Neutrophil (primary cell): ENCODE results near the gene SEMA3A.

ENCODE experiments used
- H3K27ac ChIP-seq: fragments of 200-600 bp; sonication (generic); 2 replicates; pipeline ENCODE4 v1.5.1; 2016; ENCODE audit warnings: mild to moderate bottlenecking, moderate library complexity
- H3K27me3 ChIP-seq: fragments of 200-600 bp; sonication (generic); 2 replicates; pipeline ENCODE4 v1.6.0; 2016; ENCODE audit warnings: mild to moderate bottlenecking
- H3K36me3 ChIP-seq: fragments of 200-600 bp; sonication (generic); 2 replicates; pipeline ENCODE4 v1.5.1; 2017
- H3K4me1 ChIP-seq, 2 experiments: fragments of 200-600 bp in 1 of 2; sonication (generic) in 1 of 2; 1 replicate in 1 of 2; 2 replicates in 1 of 2; pipeline versions ENCODE4 v1.5.1 to v1.6.1; 2013 to 2016; ENCODE audit warnings: low read depth in 1 of 2, low read length in 1 of 2, mild to moderate bottlenecking in 1 of 2, moderate library complexity in 1 of 2; ENCODE audit not compliant: control insufficient read depth in 1 of 2, insufficient read depth in 1 of 2
- H3K4me3 ChIP-seq, 2 experiments: fragments of 200-600 bp in 1 of 2; sonication (generic) in 1 of 2; 1 replicate in 1 of 2; 2 replicates in 1 of 2; pipeline ENCODE4 v1.5.1; 2013 to 2016; ENCODE audit warnings: low read depth in 1 of 2, low read length in 1 of 2, mild to moderate bottlenecking in 1 of 2, moderate library complexity in 1 of 2
- H3K9me3 ChIP-seq: fragments of 200-600 bp; sonication (generic); 2 replicates; pipeline ENCODE4 v1.5.1; 2016
- TF ChIP-seq, protein P1 (sequence below): fragments of 200-600 bp; sonication (generic); IDR thresholded peaks from 2 replicates; pipeline ENCODE4 v1.5.1; 2016; ENCODE audit warnings: antibody characterized with exemption

The SEMA3A gene

GRCh38 chr7:84195295-84196060 lies 889 bp upstream of the SEMA3A start:
- TF ChIP-seq, protein P1, sequence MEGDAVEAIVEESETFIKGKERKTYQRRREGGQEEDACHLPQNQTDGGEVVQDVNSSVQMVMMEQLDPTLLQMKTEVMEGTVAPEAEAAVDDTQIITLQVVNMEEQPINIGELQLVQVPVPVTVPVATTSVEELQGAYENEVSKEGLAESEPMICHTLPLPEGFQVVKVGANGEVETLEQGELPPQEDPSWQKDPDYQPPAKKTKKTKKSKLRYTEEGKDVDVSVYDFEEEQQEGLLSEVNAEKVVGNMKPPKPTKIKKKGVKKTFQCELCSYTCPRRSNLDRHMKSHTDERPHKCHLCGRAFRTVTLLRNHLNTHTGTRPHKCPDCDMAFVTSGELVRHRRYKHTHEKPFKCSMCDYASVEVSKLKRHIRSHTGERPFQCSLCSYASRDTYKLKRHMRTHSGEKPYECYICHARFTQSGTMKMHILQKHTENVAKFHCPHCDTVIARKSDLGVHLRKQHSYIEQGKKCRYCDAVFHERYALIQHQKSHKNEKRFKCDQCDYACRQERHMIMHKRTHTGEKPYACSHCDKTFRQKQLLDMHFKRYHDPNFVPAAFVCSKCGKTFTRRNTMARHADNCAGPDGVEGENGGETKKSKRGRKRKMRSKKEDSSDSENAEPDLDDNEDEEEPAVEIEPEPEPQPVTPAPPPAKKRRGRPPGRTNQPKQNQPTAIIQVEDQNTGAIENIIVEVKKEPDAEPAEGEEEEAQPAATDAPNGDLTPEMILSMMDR: no peak
- H3K27ac ChIP-seq: no peak overlapping the region
- no peaks in the 10 kb centered on the region for H3K36me3 ChIP-seq
- H3K9me3 ChIP-seq: no peaks in the 10 kb centered on the region
- peaks cover 29% of the 10 kb centered on the region for H3K27me3 ChIP-seq
- peaks cover 0 to 3% of the 10 kb centered on the region in 2 experiments for H3K4me1 ChIP-seq
- no peak overlapping the region for H3K4me3 ChIP-seq

GRCh38 chr7:84193747-84194146 lies 842 bp downstream of the SEMA3A start:
- Histone ChIP-seq H3K27me3 (peaks cover 29% of the 10 kb centered on the region), H3K4me3 (no peak overlapping the region), H3K9me3 (no peaks in the 10 kb centered on the region), H3K36me3 (no peaks in the 10 kb centered on the region), H3K4me1 (peaks cover 0 to 3% of the 10 kb centered on the region in 2 experiments), H3K27ac (no peak overlapping the region)
- TF ChIP-seq, protein P1: no peak

- TF ChIP-seq, protein P1: no peak
- Histone ChIP-seq H3K36me3 (no peaks in the 10 kb centered on the region), H3K9me3 (no peaks in the 10 kb centered on the region), H3K4me1 (peaks cover 0 to 3% of the 10 kb centered on the region in 2 experiments), H3K4me3 (no peak overlapping the region), H3K27me3 (peaks cover 29% of the 10 kb centered on the region), H3K27ac (no peak overlapping the region)
Observed at GRCh38 chr7:84191842-84192241, 2.7 kb downstream of the SEMA3A start.

GRCh38 chr7:84191261-84191660 lies 3.3 kb downstream of the SEMA3A start:
- no peaks in the 10 kb centered on the region for H3K9me3 ChIP-seq
- no peak overlapping the region for H3K4me3 ChIP-seq
- no peak overlapping the region for H3K27ac ChIP-seq
- peaks cover 0 to 3% of the 10 kb centered on the region in 2 experiments for H3K4me1 ChIP-seq
- TF ChIP-seq, protein P1: no peak
- H3K36me3 ChIP-seq: no peaks in the 10 kb centered on the region
- H3K27me3 ChIP-seq: peaks cover 29% of the 10 kb centered on the region

DNA sequence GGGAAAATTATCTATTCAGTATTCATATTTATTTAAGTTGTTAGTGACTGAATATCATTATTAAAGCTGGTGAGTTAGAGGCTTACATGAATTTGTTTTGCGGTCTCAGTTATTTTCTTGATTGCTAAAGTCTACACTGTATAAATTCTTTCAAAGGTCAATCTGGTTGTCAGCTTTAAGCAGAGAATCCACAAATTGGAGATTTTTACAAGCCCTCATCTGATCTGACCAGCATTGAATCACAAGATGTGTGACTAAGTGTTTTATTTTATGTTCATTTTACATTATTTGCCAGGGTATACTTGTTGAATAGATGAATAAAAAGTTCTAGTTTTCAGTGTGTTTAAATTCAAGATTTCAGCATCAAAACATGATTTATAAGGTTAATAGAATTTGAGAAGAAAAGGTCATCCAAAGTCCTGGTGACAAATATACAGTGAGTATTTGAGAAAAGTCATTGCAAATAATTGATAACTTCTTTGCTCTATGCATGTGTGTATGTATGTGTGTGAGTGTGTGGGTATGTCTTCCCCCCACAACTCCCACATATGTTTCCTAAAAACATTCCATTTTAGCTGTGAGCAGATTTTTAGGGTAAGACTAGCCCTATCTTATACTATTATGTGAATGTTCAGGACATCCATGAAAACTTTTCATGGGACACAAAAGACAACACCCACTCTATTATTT lies 4.4 kb downstream of the SEMA3A start:
- peaks cover 0 to 3% of the 10 kb centered on the region in 2 experiments for H3K4me1 ChIP-seq
- no peak overlapping the region for H3K4me3 ChIP-seq
- no peaks in the 10 kb centered on the region for H3K9me3 ChIP-seq
- no peaks in the 10 kb centered on the region for H3K36me3 ChIP-seq
- H3K27ac ChIP-seq: no peak overlapping the region
- H3K27me3 ChIP-seq: peaks cover 19% of the 10 kb centered on the region
- TF ChIP-seq, protein P1: no peak
